GM12865 (cell line): ENCODE results near the gene LENG1.

ENCODE experiments used
- DNase-seq: peaks from one replicate; pipeline ENCODE4 v3.0.0; 2010; ENCODE audit warnings: low read depth
- H3K4me3 ChIP-seq: 2 replicates; pipeline ENCODE4 v1.5.1; 2011; ENCODE audit warnings: mild to moderate bottlenecking, low read depth, low read length, control low read depth
- CTCF ChIP-seq: IDR thresholded peaks from 2 replicates; pipeline ENCODE4 v1.5.1; 2011; ENCODE audit warnings: low read length, control low read depth, low read depth, inconsistent platforms; ENCODE audit not compliant: insufficient read depth; ENCODE audit errors: missing control alignments

LENG1 gene

GRCh38 chr19:54128441-54128725 is 31.1 kb downstream of the LENG1 start:
- no peak overlapping the region for H3K4me3 ChIP-seq
- no peak for TF ChIP-seq CTCF

GRCh38 chr19:54127688-54128440 is 31.7 kb downstream of the LENG1 start:
- DNase-seq, result no peak
- no peak for TF ChIP-seq CTCF

More at GRCh38 chr19:54128441-54128725, 31.1 kb downstream of the LENG1 start:
- DNase-seq, result no peak

GRCh38 chr19:54125713-54126112 is 33.8 kb downstream of the LENG1 start:
- TF ChIP-seq CTCF, result no peak
- DNase-seq, result no peak

More at GRCh38 chr19:54127688-54128440, 31.7 kb downstream of the LENG1 start:
- H3K4me3 ChIP-seq, result no peak overlapping the region

GRCh38 chr19:54124393-54124792 is 35.1 kb downstream of the LENG1 start:
- TF ChIP-seq CTCF, result no peak

More at GRCh38 chr19:54125713-54126112, 33.8 kb downstream of the LENG1 start:
- no peak overlapping the region for H3K4me3 ChIP-seq

GRCh38 chr19:54123682-54124081 is 35.8 kb downstream of the LENG1 start:
- no peak for TF ChIP-seq CTCF
- DNase-seq, result no peak
- no peak overlapping the region for H3K4me3 ChIP-seq

More at GRCh38 chr19:54124393-54124792, 35.1 kb downstream of the LENG1 start:
- H3K4me3 ChIP-seq, result no peak overlapping the region
- no peak for DNase-seq

GRCh38 chr19:54121259-54121658 is 38.3 kb downstream of the LENG1 start:
- DNase-seq, result no peak
- H3K4me3 ChIP-seq, result no peak overlapping the region
- TF ChIP-seq CTCF, result no peak
